GM18511 (cell line): ENCODE data around the gene SNX9.
"Not testable (repeated sequence)": the region's sequence is repeated elsewhere in the genome, so short reads cannot be mapped to it uniquely, and the experiment has no call there.

ENCODE experiments used
- ATAC-seq: cut with Tn5 transposase; IDR thresholded peaks from one replicate; pipeline ENCODE4 v1.9.1; 2021; ENCODE audit warnings: mild to moderate bottlenecking, moderate library complexity; ENCODE audit not compliant: unreplicated experiment

The SNX9 gene

GRCh38 chr6:157911278-157911677 is 88.2 kb downstream of the SNX9 start:
- no peak for ATAC-seq

GRCh38 chr6:157911786-157912185 is 88.7 kb downstream of the SNX9 start:
- ATAC-seq: no peak

- ATAC-seq: no peak
These were observed 89.3 kb downstream of the SNX9 start for GRCh38 chr6:157912326-157912725.

GRCh38 chr6:157921685-157922367 is 98.8 kb downstream of the SNX9 start:
- no peak for ATAC-seq

- no peak for ATAC-seq
These were observed 102.7 kb downstream of the SNX9 start for GRCh38 chr6:157925771-157926170.

GRCh38 chr6:157927011-157927410 is 104.0 kb downstream of the SNX9 start:
- no peak for ATAC-seq

- ATAC-seq: no peak
These were observed 105.4 kb downstream of the SNX9 start for GRCh38 chr6:157928428-157928827.

GRCh38 chr6:157929076-157929475 is 106.0 kb downstream of the SNX9 start:
- no peak for ATAC-seq

GRCh38 chr6:157929765-157930319 is 106.8 kb downstream of the SNX9 start:
- ATAC-seq: no peak

GRCh38 chr6:157935786-157936185 is 112.7 kb downstream of the SNX9 start:
- ATAC-seq: no peak

- ATAC-seq: no peak
These were observed 114.3 kb downstream of the SNX9 start for GRCh38 chr6:157937318-157937717.

GRCh38 chr6:157937916-157938315 is 114.9 kb downstream of the SNX9 start:
- no peak for ATAC-seq

GRCh38 chr6:157940375-157941036 is 117.5 kb downstream of the SNX9 start:
- ATAC-seq: not testable (repeated sequence)

- no peak for ATAC-seq
These were observed 118.2 kb downstream of the SNX9 start for GRCh38 chr6:157941101-157941863.

GRCh38 chr6:157942351-157942750 is 119.3 kb downstream of the SNX9 start:
- ATAC-seq: no peak

- ATAC-seq: no peak
These were observed 120.4 kb downstream of the SNX9 start for GRCh38 chr6:157943249-157943963.

- no peak for ATAC-seq
These were observed 120.9 kb downstream of the SNX9 start for GRCh38 chr6:157943964-157944283.

GRCh38 chr6:157944983-157945931 is 122.2 kb downstream of the SNX9 start:
- ATAC-seq: no peak

- ATAC-seq: no peak
These were observed 123.1 kb downstream of the SNX9 start for GRCh38 chr6:157946053-157946617.
